Trophoblast cell (in vitro differentiated cells and primary cell): ENCODE results near the gene DNMT3A.
"Not testable (repeated sequence)": the region's sequence is repeated elsewhere in the genome, so short reads cannot be mapped to it uniquely, and the experiment has no call there.

Experiments used
- DNase-seq, 2 donors: peaks; one replicate each; pipeline ENCODE4 v3.0.0-alpha.2; 2016
- H2AFZ ChIP-seq: 2 replicates; pipeline ENCODE4 v1.6.1; 2013; ENCODE audit warnings: low read length, moderate library complexity, mild to moderate bottlenecking; ENCODE audit not compliant: insufficient read depth, poor library complexity
- H2AK5ac ChIP-seq: 2 replicates; pipeline ENCODE4 v1.6.1; 2013; ENCODE audit warnings: mild to moderate bottlenecking, low read length
- H2BK120ac ChIP-seq: 2 replicates; pipeline ENCODE4 v1.6.1; 2013; ENCODE audit warnings: low read length, mild to moderate bottlenecking, moderate library complexity; ENCODE audit not compliant: insufficient read depth, poor library complexity
- H2BK12ac ChIP-seq: 2 replicates; pipeline ENCODE4 v1.6.1; 2013; ENCODE audit warnings: mild to moderate bottlenecking, low read length, moderate library complexity
- H2BK5ac ChIP-seq: 2 replicates; pipeline ENCODE4 v1.6.1; 2013; ENCODE audit warnings: low read length, low read depth, moderate library complexity, mild to moderate bottlenecking; ENCODE audit not compliant: poor library complexity
- H3K14ac ChIP-seq: 2 replicates; pipeline ENCODE4 v1.6.1; 2013; ENCODE audit warnings: mild to moderate bottlenecking, low read length
- H3K18ac ChIP-seq: 2 replicates; pipeline ENCODE4 v1.6.1; 2013; ENCODE audit warnings: mild to moderate bottlenecking, low read length
- H3K23ac ChIP-seq: 2 replicates; pipeline ENCODE4 v1.6.1; 2013; ENCODE audit warnings: low read length
- H3K27ac ChIP-seq: 2 replicates; pipeline ENCODE4 v1.5.1; 2013; ENCODE audit warnings: low read depth, mild to moderate bottlenecking, inconsistent platforms, low read length, moderate library complexity
- H3K27me3 ChIP-seq: 2 replicates; pipeline ENCODE4 v1.6.1; 2013; ENCODE audit warnings: inconsistent platforms, mild to moderate bottlenecking, low read length, moderate library complexity; ENCODE audit not compliant: insufficient read depth
- H3K36me3 ChIP-seq, 2 experiments: 1 replicate in 1 of 2; 2 replicates in 1 of 2; pipeline ENCODE4 v1.6.1; 2013; ENCODE audit warnings: low read length in 2 of 2, mild to moderate bottlenecking in 2 of 2, moderate library complexity in 1 of 2; ENCODE audit not compliant: insufficient read depth in 2 of 2, control insufficient read depth in 1 of 2
- H3K4ac ChIP-seq: 2 replicates; pipeline ENCODE4 v1.6.1; 2013; ENCODE audit warnings: low read depth, mild to moderate bottlenecking, low read length, moderate library complexity
- H3K4me1 ChIP-seq, 2 experiments: 1 replicate in 1 of 2; 2 replicates in 1 of 2; pipeline ENCODE4 v1.6.1; 2013; ENCODE audit warnings: low read length in 2 of 2, mild to moderate bottlenecking in 2 of 2, moderate library complexity in 1 of 2; ENCODE audit not compliant: insufficient read depth in 2 of 2, control insufficient read depth in 1 of 2
- H3K4me2 ChIP-seq: 2 replicates; pipeline ENCODE4 v1.6.1; 2013; ENCODE audit warnings: inconsistent platforms, mild to moderate bottlenecking, low read length, moderate library complexity
- H3K4me3 ChIP-seq: 2 replicates; pipeline ENCODE4 v1.5.1; 2013; ENCODE audit warnings: mild to moderate bottlenecking, low read depth, low read length, inconsistent platforms
- H3K79me1 ChIP-seq: one replicate; pipeline ENCODE4 v1.6.1; 2013; ENCODE audit warnings: low read length
- H3K79me2 ChIP-seq: 2 replicates; pipeline ENCODE4 v1.6.1; 2013; ENCODE audit warnings: low read length, mild to moderate bottlenecking; ENCODE audit not compliant: control insufficient read depth, insufficient read depth, poor library complexity
- H3K9ac ChIP-seq: 2 replicates; pipeline ENCODE4 v1.6.1; 2013; ENCODE audit warnings: mild to moderate bottlenecking, low read length
- H3K9me3 ChIP-seq: 2 replicates; pipeline ENCODE4 v1.6.1; 2013; ENCODE audit warnings: low read depth, mild to moderate bottlenecking, control low read depth, inconsistent platforms, low read length; ENCODE audit not compliant: insufficient read depth
- H4K12ac ChIP-seq: 2 replicates; pipeline ENCODE4 v1.6.1; 2013; ENCODE audit warnings: low read depth, mild to moderate bottlenecking, low read length, moderate library complexity
- H4K8ac ChIP-seq: 2 replicates; pipeline ENCODE4 v1.6.1; 2013; ENCODE audit warnings: low read depth, mild to moderate bottlenecking, low read length, moderate library complexity
- H4K91ac ChIP-seq: one replicate; pipeline ENCODE4 v1.6.1; 2013; ENCODE audit warnings: low read depth, mild to moderate bottlenecking, low read length, moderate library complexity
- WGBS: extraction: QIAGEN DNeasy Blood & Tissue Kit; methylation state at CpG from one replicate; pipeline ENCODE4 v1.1.7; 2013; ENCODE audit warnings: missing lambda C conversion rate; ENCODE audit not compliant: insufficient read length, insufficient coverage; ENCODE audit errors: extremely low coverage; 5-methylcytosine and 5-hydroxymethylcytosine counted together

Gene DNMT3A

GRCh38 chr2:25273985-25274535 lies 67.7 kb downstream of the DNMT3A start:
- no peak overlapping the region for H2AK5ac ChIP-seq
- no CpG with 5 or more reads among the region's 5 CpGs for WGBS
- no peaks in the 10 kb centered on the region for H3K27me3 ChIP-seq

GRCh38 chr2:25272705-25273104 lies 69.0 kb downstream of the DNMT3A start:
- not testable (repeated sequence) for DNase-seq, H2AFZ ChIP-seq, H2BK12ac ChIP-seq, H2AK5ac ChIP-seq, H3K14ac ChIP-seq, H2BK120ac ChIP-seq, H4K91ac ChIP-seq, H3K79me2 ChIP-seq, H2BK5ac ChIP-seq, H3K36me3 ChIP-seq, H3K4me3 ChIP-seq, H4K8ac ChIP-seq, H3K4ac ChIP-seq, H3K79me1 ChIP-seq, H3K18ac ChIP-seq, H3K9me3 ChIP-seq, H3K9ac ChIP-seq, H3K27me3 ChIP-seq, H4K12ac ChIP-seq, H3K23ac ChIP-seq
- Histone ChIP-seq H3K27ac (peak overlapping the region; percentile 7), H3K4me1 (peaks cover 17 to 23% of the 10 kb centered on the region in 2 experiments), H3K4me2 (peak overlapping the region; percentile 31)
- WGBS, result no CpG with 5 or more reads among the region's 9 CpGs

More at GRCh38 chr2:25273985-25274535, 67.7 kb downstream of the DNMT3A start:
- Histone ChIP-seq H3K79me1 (peaks cover 7% of the 10 kb centered on the region), H2AFZ (no peak overlapping the region), H3K79me2 (no peaks in the 10 kb centered on the region), H3K4me1 (peaks cover 17 to 23% of the 10 kb centered on the region in 2 experiments), H3K27ac (no peak overlapping the region), H4K12ac (no peak overlapping the region), H3K36me3 (no peaks in the 10 kb centered on the region), H3K4me3 (no peak overlapping the region), H4K8ac (no peak overlapping the region), H3K4me2 (no peak overlapping the region), H3K18ac (no peak overlapping the region), H3K4ac (no peak overlapping the region), H3K23ac (no peak overlapping the region), H2BK120ac (no peak overlapping the region), H2BK12ac (no peak overlapping the region), H3K14ac (no peak overlapping the region), H3K9me3 (no peaks in the 10 kb centered on the region), H3K9ac (no peak overlapping the region), H4K91ac (no peak overlapping the region), H2BK5ac (no peak overlapping the region)
- DNase-seq, result no peak

DNA sequence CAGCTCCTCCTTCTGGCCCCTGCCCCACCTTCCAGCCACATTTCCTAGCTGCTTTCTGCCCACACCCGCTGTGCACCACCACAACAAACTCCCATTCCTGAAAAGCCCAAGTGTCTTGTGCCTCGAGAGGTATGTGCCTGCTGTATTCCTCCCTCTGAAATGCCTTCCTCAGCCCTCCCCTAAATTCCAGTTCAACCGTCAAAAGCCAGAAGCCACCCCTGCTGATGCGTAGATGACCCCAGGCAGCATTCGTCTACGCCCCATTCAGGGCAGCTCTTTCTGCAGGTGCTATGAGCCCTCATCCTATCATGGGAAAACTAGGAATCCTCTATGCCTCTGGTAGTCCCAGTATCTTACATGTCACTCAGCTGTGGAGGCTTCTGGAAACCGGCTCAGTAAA lies 71.7 kb downstream of the DNMT3A start:
- no peaks in the 10 kb centered on the region for H3K9me3 ChIP-seq
- no peak overlapping the region for H3K27ac ChIP-seq
- no peak overlapping the region for H2AK5ac ChIP-seq
- no peak overlapping the region for H2BK5ac ChIP-seq
- H3K4me3 ChIP-seq, result no peak overlapping the region
- H3K27me3 ChIP-seq, result no peaks in the 10 kb centered on the region
- H2BK120ac ChIP-seq, result no peak overlapping the region
- no peaks in the 10 kb centered on the region for H3K79me2 ChIP-seq
- DNase-seq, result peak; percentile 56 to 77
- H2BK12ac ChIP-seq, result no peak overlapping the region
- H4K91ac ChIP-seq, result no peak overlapping the region
- H3K4me2 ChIP-seq, result no peak overlapping the region
- peaks cover 9 to 12% of the 10 kb centered on the region in 2 experiments for H3K4me1 ChIP-seq
- no peak overlapping the region for H3K18ac ChIP-seq
- no peak overlapping the region for H3K9ac ChIP-seq
- H3K23ac ChIP-seq, result no peak overlapping the region
- H3K4ac ChIP-seq, result no peak overlapping the region
- no peak overlapping the region for H3K14ac ChIP-seq
- H3K36me3 ChIP-seq, result no peaks in the 10 kb centered on the region
- H2AFZ ChIP-seq, result no peak overlapping the region
- no peak overlapping the region for H4K8ac ChIP-seq
- H4K12ac ChIP-seq, result no peak overlapping the region
- WGBS, result no CpG with 5 or more reads among the region's 7 CpGs
- H3K79me1 ChIP-seq, result no peaks in the 10 kb centered on the region

DNA sequence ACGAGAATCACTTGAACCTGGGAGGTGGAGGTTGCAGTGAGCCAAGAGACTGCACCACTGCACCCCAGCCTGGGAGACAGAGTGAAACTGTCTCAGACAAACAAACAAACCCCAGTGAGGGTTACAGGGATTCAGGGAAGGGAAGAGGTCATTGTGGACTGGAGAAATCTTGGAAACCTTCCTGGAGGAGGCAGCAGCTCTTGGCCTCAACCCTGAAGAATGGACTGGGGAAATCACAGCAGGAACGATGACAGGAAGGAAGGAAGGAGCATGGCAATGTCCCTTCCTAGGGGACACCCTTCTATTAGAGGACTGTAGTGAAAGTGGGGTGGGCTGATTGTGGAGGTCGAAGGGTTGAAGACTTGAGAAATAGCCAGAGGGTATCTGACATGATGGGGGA lies 72.5 kb downstream of the DNMT3A start:
- Histone ChIP-seq H3K79me1 (no peaks in the 10 kb centered on the region), H3K23ac (no peak overlapping the region), H2AK5ac (no peak overlapping the region), H4K8ac (no peak overlapping the region), H3K4me3 (no peak overlapping the region), H3K4me2 (no peak overlapping the region), H3K27ac (no peak overlapping the region), H3K27me3 (no peaks in the 10 kb centered on the region), H3K4me1 (peaks cover 9 to 12% of the 10 kb centered on the region in 2 experiments), H2AFZ (no peak overlapping the region), H3K79me2 (no peaks in the 10 kb centered on the region), H3K9ac (no peak overlapping the region), H3K36me3 (no peaks in the 10 kb centered on the region), H4K91ac (no peak overlapping the region), H4K12ac (no peak overlapping the region), H3K4ac (no peak overlapping the region), H2BK120ac (no peak overlapping the region), H2BK12ac (no peak overlapping the region), H2BK5ac (no peak overlapping the region), H3K9me3 (no peaks in the 10 kb centered on the region), H3K18ac (no peak overlapping the region), H3K14ac (no peak overlapping the region)
- whole genome bisulfite sequencing, result no CpG with 5 or more reads among the region's 3 CpGs
- DNase-seq, result no peak
